GM12878 (cell line): ENCODE measurements around the gene PAX7. TPM values are rescaled to one million over a fixed set of nuclear protein-coding genes. Genes with fewer than 3 reads are reported as not detected.

Experiments used
- ATAC-seq: fragments of 200-7000 bp; cut with Tn5 transposase; 3 replicates; pipeline ENCODE4 v1.9.1; 2020; ENCODE audit warnings: mild to moderate bottlenecking, moderate library complexity
- BruUV-seq: library from RNA; stranded (reverse); fragments of 400-500 nt; replicated peaks from 2 replicates; lab custom pipeline; 2021; lab: Mats Ljungman, UMichigan
- CTCF ChIA-PET: fragments of 300-600 bp; sonication (Branson Sonifier 250); formaldehyde crosslinking; extraction: SDS; loops from one replicate; lab custom pipeline; 2021; ENCODE audit warnings: inconsistent platforms; lab: Yijun Ruan, JAX
- POLR2A ChIA-PET: fragments of 350-600 bp; formaldehyde crosslinking; extraction: SDS; loops from one replicate; lab custom pipeline; 2021; ENCODE audit warnings: inconsistent platforms; lab: Charles Lee
- RAD21 ChIA-PET: fragments of 300-600 bp; sonication (Branson Sonifier 250); formaldehyde crosslinking; loops from one replicate; lab custom pipeline; 2023; ENCODE audit warnings: antibody characterized with exemption; ENCODE audit not compliant: unreplicated experiment; lab: Charles Lee
- SMC1A ChIA-PET: fragments of 300-600 bp; sonication (Branson Sonifier 250); formaldehyde crosslinking; loops from one replicate; lab custom pipeline; 2023; ENCODE audit not compliant: unreplicated experiment, uncharacterized antibody; lab: Charles Lee
- DNase-seq: peaks from one replicate; pipeline ENCODE4 v3.0.0-alpha.2; 2011; ENCODE audit warnings: low read depth, low spot score
- FAIRE-seq: peaks from 3 replicates; lab custom pipeline; 2011; peaks lifted over from hg19 to GRCh38; lab: Jason Lieb, UNC
- H2AFZ ChIP-seq: 2 replicates; pipeline ENCODE4 v1.6.0; 2011; ENCODE audit warnings: low read depth, low read length, control low read depth; ENCODE audit not compliant: control insufficient read depth
- H3K27ac ChIP-seq: 2 replicates; pipeline ENCODE4 v1.5.1; 2011; ENCODE audit warnings: control low read depth; ENCODE audit not compliant: control insufficient read depth, insufficient read depth
- H3K27me3 ChIP-seq, 2 experiments: replicated peaks in 1 of 2; 2 replicates each; pipeline versions ENCODE4 v1.6.0 to v1.6.1; 2011; ENCODE audit warnings: low read length in 1 of 2; ENCODE audit not compliant: control insufficient read depth in 2 of 2, insufficient read depth in 2 of 2
- H3K36me3 ChIP-seq, 2 experiments: 2 replicates each; pipeline ENCODE4 v1.5.1; 2011; ENCODE audit warnings: low read length in 1 of 2; ENCODE audit not compliant: control insufficient read depth in 2 of 2, insufficient read depth in 2 of 2
- H3K4me1 ChIP-seq: 2 replicates; pipeline ENCODE4 v1.6.1; 2011; ENCODE audit warnings: mild to moderate bottlenecking, low read length, moderate library complexity, mixed read lengths; ENCODE audit not compliant: control insufficient read depth, insufficient read depth
- H3K4me2 ChIP-seq: 2 replicates; pipeline ENCODE4 v1.6.0; 2011; ENCODE audit warnings: control low read depth; ENCODE audit not compliant: control insufficient read depth, insufficient read depth
- H3K4me3 ChIP-seq: fragments of 200-600 bp; sonication (generic); 2 replicates; pipeline ENCODE4 v1.5.1; 2016
- H3K79me2 ChIP-seq: 2 replicates; pipeline ENCODE4 v1.6.0; 2011; ENCODE audit warnings: low read length; ENCODE audit not compliant: control insufficient read depth, insufficient read depth
- H3K9ac ChIP-seq: 2 replicates; pipeline ENCODE4 v1.8.0; 2011; ENCODE audit warnings: low read length, control low read depth, mixed read lengths; ENCODE audit not compliant: control insufficient read depth, insufficient read depth
- H3K9me3 ChIP-seq: replicated peaks from 3 replicates; pipeline ENCODE4 v1.5.1; 2011; ENCODE audit warnings: mild to moderate bottlenecking, low read length; ENCODE audit not compliant: control insufficient read depth, insufficient read depth
- H4K20me1 ChIP-seq: 2 replicates; pipeline ENCODE4 v1.6.0; 2011; ENCODE audit not compliant: control insufficient read depth, insufficient read depth
- EZH2 ChIP-seq: IDR thresholded peaks from 2 replicates; pipeline ENCODE4 v1.6.1; 2012; ENCODE audit warnings: low read depth, mild to moderate bottlenecking, control low read depth, inconsistent platforms, low read length, borderline replicate concordance; ENCODE audit not compliant: control insufficient read depth
- WGBS: methylation state at CpG from one replicate; pipeline ENCODE4 v1.1.6; 2016; ENCODE audit warnings: low lambda C conversion rate; ENCODE audit not compliant: insufficient replicate concordance, insufficient coverage; ENCODE audit errors: missing lambda C conversion rate; 5-methylcytosine and 5-hydroxymethylcytosine counted together
- in situ Hi-C: fragments of 300-500 bp; cut with MboI; formaldehyde crosslinking; loops from 9 replicates; pipeline ENCODE4 v1.14.3; 2018; ENCODE audit warnings: mixed read lengths
- intact Hi-C: fragments of 100-400 bp; cut with micrococcal nuclease; formaldehyde crosslinking; loops from one replicate; pipeline ENCODE4 v1.14.2; 2022; ENCODE audit not compliant: unreplicated experiment
- polyA plus RNA-seq, 11 experiments: library from polyadenylated mRNA; depleted of rRNA in 4 of 11; unstranded in 6 of 11; stranded (reverse) in 5 of 11; fragments of >200 nt; fragmentation: Nextera tagmentation in 4 of 11; fragmentation: Illumina TruSeq in 1 of 11; extraction: Ambion mirVana in 4 of 11; extraction: Trizol in 1 of 11; gene quantifications; 1 replicate in 1 of 11; 2 replicates in 10 of 11; pipeline versions ENCODE4 v1.2.1 to v1.2.3, GENCODE V29; 2011 to 2016; ENCODE audit warnings: inconsistent platforms in 2 of 11, missing spikeins in 2 of 11, low read depth in 1 of 11
- total RNA-seq, 4 experiments: library from RNA; depleted of rRNA in 3 of 4; stranded (reverse); fragments of >200 nt in 3 of 4; fragmentation: Illumina TruSeq in 1 of 4; extraction: Trizol in 1 of 4; gene quantifications; 2 replicates each; pipeline versions ENCODE4 v1.2.1 to v1.2.3, GENCODE V29; 2013 to 2021
- TF ChIP-seq, protein P1 (sequence below): IDR thresholded peaks from 2 replicates; pipeline ENCODE4 v1.6.1; 2011; ENCODE audit warnings: low read depth, low read length, improper control_type of control experiment, borderline replicate concordance
- TF ChIP-seq, protein P2 (sequence below): IDR thresholded peaks from 2 replicates; pipeline ENCODE4 v1.6.1; 2011; ENCODE audit warnings: borderline replicate concordance, low read depth, mild to moderate bottlenecking, moderate library complexity, low read length; ENCODE audit not compliant: insufficient read depth, poor library complexity, severe bottlenecking

The PAX7 gene
- total and polyA plus RNA-seq, 10 of the 15 experiments (the other 5 are each of a cell fraction or from before 2014, with no cell fraction given) = not detected

DNA sequence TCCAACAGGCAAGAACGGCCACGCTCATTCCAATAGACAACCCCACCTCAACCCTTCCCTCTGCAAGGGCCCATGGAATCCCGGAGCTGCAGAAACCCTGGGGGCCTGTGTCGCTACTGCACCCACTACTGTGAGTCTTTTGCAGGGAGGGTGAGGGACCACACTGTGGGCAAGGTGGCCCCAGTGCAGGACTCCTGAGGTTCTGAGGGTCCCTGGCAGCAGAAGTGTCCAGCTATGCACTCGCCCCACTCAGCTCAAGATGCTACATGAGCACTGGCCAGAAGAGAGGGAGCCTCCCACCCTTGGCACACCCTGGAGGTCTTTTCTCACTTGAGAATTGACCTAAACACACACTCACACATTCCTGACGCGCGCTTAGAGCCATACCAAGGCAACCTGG lies 2.1 kb upstream of the PAX7 start (continued):
- TF ChIP-seq, protein P1, sequence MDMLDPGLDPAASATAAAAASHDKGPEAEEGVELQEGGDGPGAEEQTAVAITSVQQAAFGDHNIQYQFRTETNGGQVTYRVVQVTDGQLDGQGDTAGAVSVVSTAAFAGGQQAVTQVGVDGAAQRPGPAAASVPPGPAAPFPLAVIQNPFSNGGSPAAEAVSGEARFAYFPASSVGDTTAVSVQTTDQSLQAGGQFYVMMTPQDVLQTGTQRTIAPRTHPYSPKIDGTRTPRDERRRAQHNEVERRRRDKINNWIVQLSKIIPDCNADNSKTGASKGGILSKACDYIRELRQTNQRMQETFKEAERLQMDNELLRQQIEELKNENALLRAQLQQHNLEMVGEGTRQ = no peak

DNA sequence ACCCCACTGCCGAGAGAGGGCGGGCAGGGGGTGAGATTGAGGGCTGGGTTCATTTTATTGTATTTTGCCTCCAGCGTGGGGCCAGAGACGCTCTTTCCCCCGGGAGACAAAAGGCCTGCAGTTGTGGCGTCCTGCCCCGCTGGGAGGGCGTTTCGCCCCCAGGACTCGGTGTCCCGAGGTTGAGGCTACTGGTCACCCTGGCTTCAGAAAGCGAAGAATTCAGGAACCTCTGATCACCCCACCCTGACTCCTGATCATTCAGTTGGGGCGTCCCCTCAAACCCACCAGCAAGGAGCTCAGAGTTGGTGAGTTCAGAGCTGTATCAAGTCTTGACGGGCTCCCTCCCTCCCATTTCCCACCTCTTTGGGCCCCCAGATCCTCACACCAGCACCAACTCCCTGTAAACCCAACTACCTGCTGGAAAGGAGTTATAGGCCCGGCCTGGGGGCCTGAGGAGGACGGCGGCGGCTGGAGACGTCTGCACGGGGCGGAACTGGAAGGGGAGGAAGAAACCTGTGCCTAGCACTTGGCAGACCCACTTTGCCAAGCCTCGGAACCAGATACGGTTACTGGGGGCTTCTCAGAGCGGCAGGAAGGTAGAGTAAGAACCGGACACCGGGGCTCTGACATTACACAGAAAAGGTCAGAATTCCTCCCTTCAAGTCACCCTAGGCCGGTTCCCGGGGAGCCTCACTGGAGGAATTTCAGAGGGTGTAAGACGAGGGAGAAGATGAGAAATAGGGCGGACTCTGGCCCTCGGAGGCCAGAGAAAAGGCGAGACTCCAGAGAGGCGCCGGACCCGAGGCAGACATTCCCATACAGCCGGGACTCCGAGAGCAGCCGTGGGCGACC lies 761 bp upstream of the PAX7 start:
- ChIA-PET SMC1A (interaction anchor here (0.6 kb wide), 1 partner anchor 199 kb away, joined by 3 read pairs; no protein-coding TSS in a partner anchor), CTCF (no interaction called here), POLR2A (no interaction called here)
- no peak overlapping the region for H3K9ac ChIP-seq
- ATAC-seq = no peak
- no peaks in the 10 kb centered on the region for H3K4me1 ChIP-seq
- no peak overlapping the region for H3K4me3 ChIP-seq
- intact Hi-C loops = no loop called here
- no peak overlapping the region for H3K4me2 ChIP-seq
- TF ChIP-seq EZH2 = 0 out of 2 replicates have a peak, but pooled peaks have one; percentile 86
- TF ChIP-seq, protein P2, sequence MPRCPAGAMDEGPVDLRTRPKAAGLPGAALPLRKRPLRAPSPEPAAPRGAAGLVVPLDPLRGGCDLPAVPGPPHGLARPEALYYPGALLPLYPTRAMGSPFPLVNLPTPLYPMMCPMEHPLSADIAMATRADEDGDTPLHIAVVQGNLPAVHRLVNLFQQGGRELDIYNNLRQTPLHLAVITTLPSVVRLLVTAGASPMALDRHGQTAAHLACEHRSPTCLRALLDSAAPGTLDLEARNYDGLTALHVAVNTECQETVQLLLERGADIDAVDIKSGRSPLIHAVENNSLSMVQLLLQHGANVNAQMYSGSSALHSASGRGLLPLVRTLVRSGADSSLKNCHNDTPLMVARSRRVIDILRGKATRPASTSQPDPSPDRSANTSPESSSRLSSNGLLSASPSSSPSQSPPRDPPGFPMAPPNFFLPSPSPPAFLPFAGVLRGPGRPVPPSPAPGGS = no peak
- TF ChIP-seq, all 136 proteins: peak for 1
- FAIRE-seq (no peak), DNase-seq (no peak)
- H3K9me3 ChIP-seq = no peaks in the 10 kb centered on the region
- no peak overlapping the region for H2AFZ ChIP-seq
- 18% methylated on average over 36 of the region's 39 CpGs for WGBS
- H3K36me3 ChIP-seq = no peaks in the 10 kb centered on the region
- H3K27me3 ChIP-seq = peaks cover 16 to 20% of the 10 kb centered on the region in 2 experiments
- RAD21 ChIA-PET = no interaction called here
- no TSS peak for BruUV-seq
- in situ Hi-C loops = no loop called here
- no peaks in the 10 kb centered on the region for H3K79me2 ChIP-seq
- H3K27ac ChIP-seq = no peak overlapping the region
- H4K20me1 ChIP-seq = no peaks in the 10 kb centered on the region
